Measurements from ENCODE around the gene RASSF5.
"Not testable (repeated sequence)": the region's sequence is repeated elsewhere in the genome, so short reads cannot be mapped to it uniquely, and the experiment has no call there.

The RASSF5 gene

DNA sequence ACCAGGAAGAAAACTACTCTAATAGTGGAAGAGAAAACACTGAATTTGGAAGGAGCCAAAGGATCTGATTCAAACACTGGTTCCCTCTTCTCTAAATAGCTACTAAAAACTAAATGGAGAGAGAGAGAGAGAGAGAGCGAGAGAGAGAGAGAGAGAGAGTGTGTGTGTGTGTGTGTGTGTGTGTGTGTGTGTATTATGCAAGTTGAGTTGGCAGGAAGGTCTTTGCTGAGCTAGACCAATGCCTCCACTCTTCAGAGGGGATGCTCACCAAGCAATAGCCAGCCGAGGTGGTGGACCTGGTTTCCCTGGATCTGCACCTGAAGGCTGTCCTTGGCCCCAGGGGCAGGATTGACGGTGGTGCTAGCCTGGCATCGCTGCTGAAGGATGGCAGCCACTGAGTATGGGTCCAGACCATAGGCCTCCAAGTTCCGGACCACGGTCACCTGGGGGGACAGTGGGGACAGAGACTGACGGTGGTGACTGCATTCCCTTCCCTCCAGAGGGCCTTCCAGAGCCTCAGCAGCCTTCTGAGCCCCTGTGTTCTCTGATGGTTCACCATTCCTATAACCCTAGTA, 86.1 kb downstream of the RASSF5 start:
- no peak for DNase-seq

- no peak for DNase-seq
These were observed 88.4 kb downstream of the RASSF5 start for GRCh38 chr1:206595581-206596318.

DNA sequence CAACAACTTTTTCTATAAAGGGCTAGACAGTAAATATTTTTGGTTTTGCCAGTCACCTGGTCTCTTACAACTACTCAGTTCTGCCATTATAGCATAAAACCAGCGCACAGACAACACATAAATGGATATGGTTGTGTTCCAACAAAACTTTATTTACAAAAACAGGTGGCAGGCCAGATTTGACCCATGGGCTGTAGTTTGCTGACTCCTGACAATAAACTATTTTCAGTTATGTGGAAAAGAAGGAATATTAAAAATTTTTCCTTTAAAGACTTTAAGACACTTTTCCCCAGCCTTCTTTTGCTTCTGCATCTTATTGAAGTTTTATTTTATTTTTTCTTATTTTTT, 89.0 kb downstream of the RASSF5 start:
- no peak for DNase-seq

DNA sequence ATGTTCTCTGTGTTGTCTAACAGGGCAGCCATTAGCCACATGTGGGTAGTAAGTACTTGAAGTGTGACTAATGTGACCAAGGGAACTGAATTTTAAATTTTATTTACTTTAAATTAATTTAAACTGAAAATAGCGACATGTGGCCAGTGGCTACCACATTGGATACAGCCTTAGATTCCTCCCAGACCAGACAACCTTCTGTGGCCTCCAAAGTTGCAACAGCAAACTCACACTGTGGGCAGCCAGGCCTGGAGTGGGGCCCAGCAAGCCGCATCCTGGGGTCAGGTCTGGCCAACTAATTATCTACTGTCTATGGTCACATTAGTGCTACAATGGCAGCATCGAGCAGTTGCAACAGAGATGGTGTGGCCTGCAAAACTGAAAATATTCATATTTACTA, 93.2 kb downstream of the RASSF5 start:
- DNase-seq: no peak

GRCh38 chr1:206604861-206605260, 97.5 kb downstream of the RASSF5 start:
- no peak for DNase-seq

DNA sequence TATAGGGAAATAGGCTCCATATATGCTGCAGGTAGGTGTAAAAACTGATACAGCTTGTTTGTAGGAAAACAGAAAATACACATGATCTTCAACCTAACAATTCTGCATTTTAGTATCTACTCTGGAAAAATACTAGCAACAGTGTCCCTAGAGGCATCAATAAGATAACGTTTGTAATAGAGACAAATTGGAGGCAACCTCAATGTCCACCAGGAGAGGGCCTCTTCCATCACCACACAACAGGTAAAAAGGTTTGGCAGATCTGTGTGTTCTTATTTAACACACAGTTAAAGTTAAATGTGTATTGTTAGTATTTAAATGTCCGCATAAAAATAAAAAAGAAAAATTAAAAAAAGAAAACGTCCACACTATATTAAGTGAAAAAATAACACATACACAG, 99.5 kb downstream of the RASSF5 start:
- DNase-seq: no peak

GRCh38 chr1:206608108-206608698, 100.9 kb downstream of the RASSF5 start:
- DNase-seq: peak; percentile 59

- DNase-seq: no peak
These were observed 102.1 kb downstream of the RASSF5 start for GRCh38 chr1:206609229-206609991.

DNA sequence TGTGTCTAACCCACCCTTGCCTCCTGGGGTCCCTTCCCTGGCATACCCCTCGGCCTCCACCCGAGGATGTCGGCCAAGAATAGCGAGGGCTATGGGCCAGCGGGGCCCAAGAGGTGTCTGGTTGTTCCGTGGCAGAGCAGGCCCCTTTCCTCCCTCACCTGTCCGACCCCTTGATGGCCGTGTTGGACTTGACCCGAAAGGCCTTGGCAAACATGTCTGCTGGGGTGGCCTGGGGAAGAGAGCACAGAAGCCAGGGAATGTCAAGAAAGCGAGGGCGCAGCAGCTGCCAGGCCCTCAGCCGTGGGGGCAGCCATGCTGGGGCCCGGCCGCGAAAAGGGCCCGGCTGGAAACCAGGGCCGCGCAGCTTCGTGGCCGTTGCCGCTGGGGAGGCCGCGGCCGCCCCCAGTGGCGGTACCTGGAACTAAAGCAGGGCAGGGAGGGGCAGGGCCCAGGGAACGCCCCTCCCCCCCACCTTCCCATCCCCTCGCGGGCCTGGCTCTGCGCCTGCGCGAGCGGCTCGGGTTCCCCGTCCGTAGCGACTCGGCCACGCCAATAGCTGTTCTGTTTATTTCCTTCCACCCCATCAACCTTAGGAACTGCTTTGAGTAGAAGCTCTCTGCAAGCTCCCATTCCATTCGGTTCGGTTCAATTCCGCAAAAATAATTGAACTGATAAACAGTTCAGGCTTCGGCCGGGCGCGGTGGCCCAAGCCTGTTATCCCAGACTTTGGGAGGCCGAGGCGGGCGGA, 105.0 kb downstream of the RASSF5 start, which contains the start of gene EIF2D:
Gene EIF2D (minus strand): TSS at position 337 of the 748 bp plus-strand sequence. CDS start 123 bp downstream, at position 214.
- DNase-seq: peak; percentile 95

- DNase-seq: not testable (repeated sequence)
These were observed 119.1 kb downstream of the RASSF5 start for GRCh38 chr1:206626396-206626795.

DNA sequence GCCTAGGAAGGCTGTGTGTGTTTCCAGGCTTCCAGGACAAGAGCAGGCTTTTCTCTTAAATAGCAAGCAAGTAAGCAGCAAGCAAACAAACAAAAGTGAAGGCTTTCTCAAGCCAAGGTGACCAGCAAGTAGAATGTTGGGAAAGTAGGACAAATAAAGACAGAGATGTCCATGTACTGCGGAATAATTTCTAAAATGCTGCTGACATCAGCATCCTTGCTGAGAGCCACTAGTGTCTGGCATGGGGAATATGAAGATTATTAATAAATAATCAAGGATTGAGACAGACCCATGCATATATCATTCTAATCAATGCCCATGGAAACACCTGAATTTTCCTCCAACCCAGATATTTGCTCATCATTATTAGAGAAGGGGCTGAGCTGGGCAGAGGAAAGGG, 121.6 kb downstream of the RASSF5 start:
- DNase-seq: no peak

GRCh38 chr1:206631085-206631509, 123.8 kb downstream of the RASSF5 start:
- peak; percentile 3 for DNase-seq

DNA sequence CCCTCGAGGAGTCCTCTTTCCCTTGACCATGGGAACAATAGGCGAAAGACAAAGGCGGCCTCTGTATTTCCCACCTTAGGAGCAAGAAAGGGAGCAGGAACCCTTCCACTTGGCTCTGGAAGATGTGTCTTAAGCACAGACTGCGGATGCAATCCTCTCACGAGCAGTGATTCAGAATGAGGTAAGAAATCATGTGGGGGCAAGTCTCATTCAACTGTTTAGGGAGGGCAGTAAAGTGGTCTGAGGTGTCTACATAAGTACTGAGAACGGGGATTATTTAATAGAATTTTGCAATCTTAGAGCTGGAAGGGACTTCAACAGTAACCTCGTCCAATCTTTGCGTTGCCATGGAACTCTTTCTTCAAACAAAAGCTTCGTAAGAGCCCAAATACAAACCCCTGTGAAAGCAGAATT, 126.4 kb downstream of the RASSF5 start:
- DNase-seq: no peak

DNA sequence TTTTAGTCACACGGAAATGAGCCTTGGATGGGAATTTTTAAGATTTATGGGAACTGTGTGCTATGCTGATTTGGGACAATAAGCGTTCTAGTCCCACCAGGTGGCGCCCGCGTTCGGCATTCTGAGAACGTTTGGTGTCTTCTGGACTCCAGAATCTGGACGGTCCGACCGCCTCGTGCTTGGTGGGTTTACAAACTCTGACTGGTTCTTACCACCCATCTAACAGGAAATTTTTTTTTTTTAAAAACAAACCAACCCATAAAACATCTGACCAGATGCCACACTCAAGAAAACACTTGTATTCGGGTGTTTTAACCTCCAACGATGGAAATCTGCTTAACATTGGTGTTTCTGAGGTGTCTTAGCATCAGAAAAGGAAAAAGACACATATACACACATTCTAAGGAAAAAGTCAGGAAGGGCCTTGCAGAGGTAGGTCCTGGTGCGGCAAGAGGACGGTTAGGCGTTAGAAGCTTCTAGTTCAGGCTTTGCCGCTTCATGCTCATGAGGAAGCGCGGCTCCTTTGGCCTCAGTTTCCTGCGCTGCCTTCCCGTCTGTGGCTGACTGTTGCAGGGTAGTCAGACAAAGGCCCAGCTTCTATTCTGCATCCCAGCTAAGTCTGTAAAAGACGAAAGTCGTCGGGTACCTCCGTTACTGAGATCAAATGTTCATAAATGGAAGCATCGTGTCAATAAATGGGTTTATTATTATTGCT, 127.2 kb downstream of the RASSF5 start:
- DNase-seq: peak; percentile 80

DNA sequence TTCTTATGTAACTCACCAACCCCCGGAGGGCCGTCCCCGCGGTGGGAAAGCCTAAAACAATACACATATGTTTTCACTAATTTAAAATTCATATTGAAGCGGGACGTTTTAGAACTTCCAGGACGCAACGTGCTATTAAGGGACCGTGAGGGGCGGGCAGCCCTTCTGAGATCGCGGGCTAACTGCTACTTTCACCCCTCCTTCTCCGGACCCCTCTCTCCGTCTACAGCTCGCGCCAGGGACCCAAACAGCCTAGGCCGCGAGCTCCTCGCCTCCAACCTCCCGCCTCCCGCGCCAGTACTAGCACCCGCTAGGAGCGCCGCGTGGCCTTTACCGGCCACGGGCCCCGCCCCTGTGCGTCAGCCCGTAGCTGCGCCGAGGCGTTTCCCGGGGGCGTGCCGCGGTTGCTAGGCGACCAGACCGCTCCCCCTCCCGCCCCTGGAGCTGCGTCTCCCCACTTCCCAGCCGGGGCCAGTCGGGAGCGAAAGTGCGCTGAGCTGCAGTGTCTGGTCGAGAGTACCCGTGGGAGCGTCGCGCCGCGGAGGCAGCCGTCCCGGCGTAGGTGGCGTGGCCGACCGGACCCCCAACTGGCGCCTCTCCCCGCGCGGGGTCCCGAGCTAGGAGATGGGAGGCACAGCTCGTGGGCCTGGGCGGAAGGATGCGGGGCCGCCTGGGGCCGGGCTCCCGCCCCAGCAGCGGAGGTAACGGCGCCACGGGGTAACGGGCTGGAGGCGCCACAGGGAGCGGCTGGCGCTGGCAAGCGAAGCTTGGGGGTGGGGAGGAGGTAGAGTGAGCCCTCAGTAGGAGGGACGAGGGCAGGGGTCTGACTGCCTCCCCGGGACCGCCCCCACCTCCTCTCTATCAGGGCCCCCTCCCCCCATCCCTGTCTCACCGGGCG, 128.0 kb downstream of the RASSF5 start, which contains the start of gene DYRK3:
Gene DYRK3 (plus strand): TSS at position 457 of the 898 bp plus-strand sequence. CDS start 168 bp downstream, at position 625.
- peak; percentile 91 for DNase-seq

GRCh38 chr1:206635978-206636345, 128.6 kb downstream of the RASSF5 start:
- no peak for DNase-seq

GRCh38 chr1:206636671-206637070, 129.3 kb downstream of the RASSF5 start:
- DNase-seq: no peak

- DNase-seq: no peak
These were observed 130.3 kb downstream of the RASSF5 start for GRCh38 chr1:206637605-206638004.
